Loucy (cell line): ENCODE results near the gene PRKN.

Source experiments
- H2AFZ ChIP-seq: fragments of 200-600 bp; sonication (generic); 2 replicates; pipeline ENCODE4 v1.6.0; 2016; ENCODE audit warnings: antibody characterized with exemption, mild to moderate bottlenecking, low read length, moderate library complexity
- H3F3A ChIP-seq: fragments of 200-600 bp; 2 replicates; pipeline ENCODE4 v1.6.0; 2016; ENCODE audit warnings: antibody characterized with exemption, low read depth, mild to moderate bottlenecking
- H3K27me3 ChIP-seq: fragments of 200-600 bp; sonication (generic); 2 replicates; pipeline ENCODE4 v1.6.1; 2014; ENCODE audit warnings: low read length, mild to moderate bottlenecking; ENCODE audit not compliant: insufficient read depth, poor library complexity, severe bottlenecking
- H3K36me3 ChIP-seq: fragments of 200-600 bp; sonication (generic); 2 replicates; pipeline ENCODE4 v1.6.1; 2016; ENCODE audit warnings: low read length; ENCODE audit not compliant: insufficient read depth
- H3K4me1 ChIP-seq: fragments of 200-600 bp; sonication (generic); 2 replicates; pipeline ENCODE4 v1.5.1; 2014; ENCODE audit warnings: low read length, mild to moderate bottlenecking; ENCODE audit not compliant: insufficient read depth, poor library complexity, severe bottlenecking
- H3K4me2 ChIP-seq: fragments of 200-600 bp; sonication (generic); 2 replicates; pipeline ENCODE4 v1.6.0; 2014; ENCODE audit warnings: antibody characterized with exemption, low read length, low read depth, mild to moderate bottlenecking; ENCODE audit not compliant: poor library complexity, severe bottlenecking
- H3K4me3 ChIP-seq: fragments of 200-600 bp; sonication (generic); 2 replicates; pipeline ENCODE4 v1.5.1; 2014; ENCODE audit warnings: low read length, mild to moderate bottlenecking, mixed read lengths; ENCODE audit not compliant: poor library complexity, severe bottlenecking
- H3K79me2 ChIP-seq: fragments of 200-600 bp; sonication (generic); 2 replicates; pipeline ENCODE4 v1.6.1; 2014; ENCODE audit warnings: low read length; ENCODE audit not compliant: insufficient read depth
- H3K9ac ChIP-seq: fragments of 200-600 bp; sonication (generic); 2 replicates; pipeline ENCODE4 v1.6.0; 2014; ENCODE audit warnings: mild to moderate bottlenecking, low read depth, low read length, moderate library complexity; ENCODE audit not compliant: poor library complexity, severe bottlenecking
- H3K9me2 ChIP-seq: fragments of 200-600 bp; sonication (generic); replicated peaks from 2 replicates; pipeline ENCODE4 v1.6.1; 2016; ENCODE audit warnings: low read depth, low read length, mixed read lengths
- H3K9me3 ChIP-seq: fragments of 200-600 bp; sonication (generic); 2 replicates; pipeline ENCODE4 v1.6.1; 2014; ENCODE audit warnings: mild to moderate bottlenecking, antibody characterized with exemption, low read length, low read depth; ENCODE audit not compliant: insufficient read depth
- H4K20me1 ChIP-seq: fragments of 200-600 bp; sonication (generic); 2 replicates; pipeline ENCODE4 v1.6.0; 2014; ENCODE audit warnings: antibody characterized with exemption, low read length, mild to moderate bottlenecking; ENCODE audit not compliant: insufficient read depth, poor library complexity, severe bottlenecking
- CTCF ChIP-seq: fragments of 200-600 bp; sonication (generic); conservative IDR thresholded peaks from 2 replicates; pipeline ENCODE4 v1.5.1; 2014; ENCODE audit warnings: mild to moderate bottlenecking, antibody characterized with exemption, low read length
- EZH2phosphoT487 ChIP-seq: fragments of 200-600 bp; IDR thresholded peaks from 2 replicates; pipeline ENCODE4 v1.6.1; 2018; ENCODE audit warnings: antibody characterized with exemption, mild to moderate bottlenecking, moderate library complexity, borderline replicate concordance

The PRKN gene

DNA sequence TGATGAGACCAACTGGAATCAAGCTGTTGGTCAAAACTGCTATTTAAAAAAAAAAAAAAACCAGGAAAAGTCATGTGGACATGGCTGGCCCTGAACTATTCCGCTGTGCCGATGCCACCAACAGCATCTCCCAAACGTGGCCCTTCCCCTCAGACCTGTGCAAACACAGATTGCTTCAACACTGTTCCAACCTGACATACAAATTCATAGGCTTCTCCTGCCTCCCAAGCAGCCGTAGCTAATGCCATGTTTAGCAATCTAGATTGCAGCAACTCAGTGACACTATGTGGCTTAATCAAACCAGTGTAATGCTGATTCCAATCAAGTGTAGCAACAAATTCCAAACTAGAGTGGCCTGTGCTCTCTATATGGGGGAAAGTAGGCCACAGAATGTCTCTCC is 16.2 kb downstream of the PRKN start:
- Histone ChIP-seq H3F3A (no peaks in the 10 kb centered on the region), H3K4me2 (no peak overlapping the region), H3K79me2 (no peaks in the 10 kb centered on the region), H2AFZ (no peak overlapping the region), H4K20me1 (no peaks in the 10 kb centered on the region), H3K4me3 (no peak overlapping the region), H3K9ac (no peak overlapping the region), H3K4me1 (no peaks in the 10 kb centered on the region), H3K27me3 (no peaks in the 10 kb centered on the region), H3K36me3 (no peaks in the 10 kb centered on the region), H3K9me2 (no peaks in the 10 kb centered on the region), H3K9me3 (0 out of 2 replicates have a peak, but pooled peaks cover 6% of the 10 kb centered on the region)
- TF ChIP-seq CTCF (no peak), EZH2phosphoT487 (no peak)

- Histone ChIP-seq H3K79me2 (no peaks in the 10 kb centered on the region), H3F3A (no peaks in the 10 kb centered on the region), H3K36me3 (no peaks in the 10 kb centered on the region), H3K9me3 (0 out of 2 replicates have a peak, but pooled peaks cover 6% of the 10 kb centered on the region), H3K9ac (no peak overlapping the region), H3K4me3 (no peak overlapping the region), H4K20me1 (no peaks in the 10 kb centered on the region), H2AFZ (no peak overlapping the region), H3K27me3 (no peaks in the 10 kb centered on the region), H3K9me2 (no peaks in the 10 kb centered on the region), H3K4me2 (no peak overlapping the region), H3K4me1 (no peaks in the 10 kb centered on the region)
- TF ChIP-seq CTCF (no peak), EZH2phosphoT487 (no peak)
Observed at GRCh38 chr6:162710936-162711335, 16.6 kb downstream of the PRKN start.

DNA sequence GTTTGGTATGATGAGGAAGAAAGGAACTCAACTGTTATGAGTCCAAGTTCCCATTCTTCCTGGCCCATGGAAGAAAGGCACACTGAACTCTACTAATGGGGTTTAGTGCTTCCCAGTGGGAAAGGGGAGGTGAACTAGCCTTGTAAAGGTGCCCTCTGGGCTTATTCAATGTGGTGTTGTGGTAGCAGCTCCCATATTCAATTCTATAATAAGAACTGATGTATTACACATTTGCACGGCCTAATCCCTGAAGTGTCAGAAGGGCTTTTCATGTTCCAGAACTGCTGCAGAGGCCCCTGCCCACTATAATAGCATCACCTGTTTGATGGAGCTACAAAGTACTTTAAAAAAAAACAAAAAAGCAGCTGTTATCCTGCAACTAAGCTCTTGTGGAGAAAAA is 17.1 kb downstream of the PRKN start:
- TF ChIP-seq CTCF, result no peak
- no peak for TF ChIP-seq EZH2phosphoT487

More for the DNA sequence above, 17.1 kb downstream of the PRKN start:
- H3K9me3 ChIP-seq, result 0 out of 2 replicates have a peak, but pooled peaks cover 6% of the 10 kb centered on the region
- H3K36me3 ChIP-seq, result no peaks in the 10 kb centered on the region
- H3K4me3 ChIP-seq, result no peak overlapping the region
- H3K9ac ChIP-seq, result no peak overlapping the region
- no peaks in the 10 kb centered on the region for H4K20me1 ChIP-seq
- no peak overlapping the region for H3K4me2 ChIP-seq
- no peaks in the 10 kb centered on the region for H3K9me2 ChIP-seq
- H3F3A ChIP-seq, result no peaks in the 10 kb centered on the region
- H3K4me1 ChIP-seq, result no peaks in the 10 kb centered on the region
- H2AFZ ChIP-seq, result no peak overlapping the region
- no peaks in the 10 kb centered on the region for H3K27me3 ChIP-seq
- no peaks in the 10 kb centered on the region for H3K79me2 ChIP-seq
